Bronchial smooth muscle cell (primary cell): ENCODE results near the gene CCR2. TPM values are rescaled to one million over a fixed set of nuclear protein-coding genes. Genes with fewer than 3 reads are reported as not detected.

Experiments used
- total RNA-seq: library from RNA; depleted of rRNA; stranded (reverse); fragments of >200 nt; gene quantifications from 2 replicates; pipeline ENCODE4 v1.2.1, GENCODE V29; 2014

Gene CCR2
- not detected in 2 replicates for total RNA-seq

GRCh38 chr3:46353647-46354410, at the start of gene CCR2:
CCR2 (plus strand) TSS chr3:46354111; CDS start chr3:46357528, 3,417 bp downstream.

DNA sequence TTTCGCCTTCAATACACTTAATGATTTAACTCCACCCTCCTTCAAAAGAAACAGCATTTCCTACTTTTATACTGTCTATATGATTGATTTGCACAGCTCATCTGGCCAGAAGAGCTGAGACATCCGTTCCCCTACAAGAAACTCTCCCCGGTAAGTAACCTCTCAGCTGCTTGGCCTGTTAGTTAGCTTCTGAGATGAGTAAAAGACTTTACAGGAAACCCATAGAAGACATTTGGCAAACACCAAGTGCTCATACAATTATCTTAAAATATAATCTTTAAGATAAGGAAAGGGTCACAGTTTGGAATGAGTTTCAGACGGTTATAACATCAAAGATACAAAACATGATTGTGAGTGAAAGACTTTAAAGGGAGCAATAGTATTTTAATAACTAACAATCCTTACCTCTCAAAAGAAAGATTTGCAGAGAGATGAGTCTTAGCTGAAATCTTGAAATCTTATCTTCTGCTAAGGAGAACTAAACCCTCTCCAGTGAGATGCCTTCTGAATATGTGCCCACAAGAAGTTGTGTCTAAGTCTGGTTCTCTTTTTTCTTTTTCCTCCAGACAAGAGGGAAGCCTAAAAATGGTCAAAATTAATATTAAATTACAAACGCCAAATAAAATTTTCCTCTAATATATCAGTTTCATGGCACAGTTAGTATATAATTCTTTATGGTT, 17.1 kb downstream of the CCR2 start, which contains the start of gene CCR5:
Gene CCR5, plus strand, starts transcription at position 108 of the 680 bp plus-strand sequence. CDS start 1,957 bp downstream, outside the sequence.

DNA sequence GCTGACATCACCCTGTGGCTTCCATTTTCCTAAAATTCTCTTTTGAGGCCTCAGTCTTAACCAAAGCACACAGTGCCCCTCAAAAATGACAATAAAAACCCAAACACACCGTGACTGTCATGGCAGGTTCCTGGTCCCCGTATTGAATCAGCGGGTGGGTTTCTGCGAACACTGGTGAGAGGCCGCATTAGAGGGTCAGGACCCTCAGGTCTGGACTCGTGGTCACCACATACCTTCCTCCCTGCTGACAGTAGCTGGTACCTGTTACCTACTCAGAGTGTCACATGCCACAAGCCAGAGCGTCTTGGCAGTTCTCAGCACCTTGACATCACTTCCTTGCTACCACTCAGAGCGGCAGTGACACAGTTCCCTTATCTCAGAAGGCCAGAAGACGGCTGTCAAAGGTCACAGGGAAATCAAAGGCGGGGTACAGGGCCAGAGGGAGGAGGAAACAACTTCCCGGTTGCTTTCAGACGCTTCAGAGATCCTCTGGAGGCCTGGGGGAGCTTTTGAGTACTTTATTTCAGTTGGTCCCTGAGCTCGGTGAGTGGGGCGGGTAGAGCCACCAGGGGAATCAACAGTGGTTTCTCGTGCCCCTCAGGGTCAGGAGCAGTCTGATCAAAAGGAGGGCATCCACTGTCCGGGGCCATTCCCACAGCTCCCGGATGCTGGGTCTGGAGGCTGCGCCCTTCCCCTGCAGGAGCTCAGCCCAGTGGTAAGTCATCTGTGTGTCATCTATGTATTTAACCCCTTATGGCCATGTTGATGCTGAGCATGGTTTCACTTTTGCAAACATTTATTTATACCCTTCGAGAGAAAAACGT, 53.1 kb downstream of the CCR2 start, which contains the start of the genes CCR5AS and CCRL2:
Gene CCR5AS, minus strand, starts transcription at position 279 of the 824 bp plus-strand sequence.
Gene CCRL2, plus strand, starts transcription at position 472 of the 824 bp plus-strand sequence. CDS start 821 bp downstream, outside the sequence.

Other genes starting within 250 kb of the CCR2 start
- gene CCR1, start 145.8 kb upstream of the CCR2 start, total RNA-seq: 0.63 and 1.5 TPM in 2 replicates
- 0.09 TPM in 1 of 2 replicates, not detected in the other for gene CCR3, start 111.7 kb upstream of the CCR2 start, total RNA-seq
- not detected in 2 replicates for gene CCR5, start 16.8 kb downstream of the CCR2 start, total RNA-seq
- gene CCRL2, start 53.1 kb downstream of the CCR2 start, total RNA-seq: 0.16 TPM in 1 of 2 replicates, not detected in the other
- not detected in 2 replicates for gene LTF, start 110.8 kb downstream of the CCR2 start, total RNA-seq
- gene RTP3, start 143.9 kb downstream of the CCR2 start, total RNA-seq: not detected in 2 replicates
- gene LRRC2, start 212.2 kb downstream of the CCR2 start, total RNA-seq: under 0.01 and 0.47 TPM in 2 replicates